Thyroid gland (tissue), 4 donors: Measurements from ENCODE around the gene ZFYVE27. TPM values are rescaled to one million over a fixed set of nuclear protein-coding genes. Genes with fewer than 3 reads are reported as not detected.

Experiments
- total RNA-seq, 4 donors: library from RNA; depleted of rRNA; stranded (reverse); fragments of >200 nt; gene quantifications; one replicate each; pipeline ENCODE4 v1.2.3, GENCODE V29; 2016

Gene ZFYVE27
- total RNA-seq, 4 donors from 2014 or later: 18.4 to 43.5 (median 24.8) TPM

Other genes with a start within 250 kb of the ZFYVE27 start
- 10 to 100 TPM; 64.7 to 85.7 (median 75.2) TPM for gene MMS19, start 238.7 kb upstream of the ZFYVE27 start, total RNA-seq
- 10 to 100 TPM in 3 of 4 donors, 1 to 10 TPM in 1; 7.8 to 27.8 (median 20.0) TPM for gene UBTD1, start 238.2 kb upstream of the ZFYVE27 start, total RNA-seq
- gene ANKRD2, start 164.3 kb upstream of the ZFYVE27 start, total RNA-seq: not detected
- gene HOGA1, start 152.7 kb upstream of the ZFYVE27 start, total RNA-seq: 1 to 10 TPM in 2 of 4 donors, under 1 TPM in 2; 0.67 to 4.5 (median 0.93) TPM
- gene C10orf62, start 147.4 kb upstream of the ZFYVE27 start, total RNA-seq: 1 to 10 TPM in 2 of 4 donors, not detected in 2; 1.0 to 1.1 TPM
- 10 to 100 TPM in 2 of 4 donors, 1 to 10 TPM in 2; 4.6 to 18.9 (median 9.7) TPM for gene MORN4, start 103.6 kb upstream of the ZFYVE27 start, total RNA-seq
- gene PI4K2A, start 96.5 kb upstream of the ZFYVE27 start, total RNA-seq: 10 to 100 TPM; 19.9 to 31.3 (median 24.1) TPM
- gene AVPI1, start 49.9 kb upstream of the ZFYVE27 start, total RNA-seq: 10 to 100 TPM in 2 of 4 donors, 1 to 10 TPM in 2; 6.7 to 17.8 (median 11.2) TPM
- 10 to 100 TPM in 2 of 4 donors, 1 to 10 TPM in 2; 6.0 to 46.6 (median 10.5) TPM for gene MARVELD1, start 23.4 kb upstream of the ZFYVE27 start, total RNA-seq
- gene SFRP5, start 34.9 kb downstream of the ZFYVE27 start, total RNA-seq: under 1 TPM in 2 of 4 donors, not detected in 2; 0.22 to 0.40 TPM
- under 1 TPM; under 0.01 to 0.81 (median 0.39) TPM for gene GOLGA7B, start 112.7 kb downstream of the ZFYVE27 start, total RNA-seq